CD14-positive monocyte (primary cell): ENCODE data around the gene RNU1-4. TPM values are rescaled to one million over a fixed set of nuclear protein-coding genes. Genes with fewer than 3 reads are reported as not detected.
"Not testable (repeated sequence)": the region's sequence is repeated elsewhere in the genome, so short reads cannot be mapped to it uniquely, and the experiment has no call there.

Source experiments
- DNase-seq, 3 donors: peaks; one replicate each; pipeline ENCODE4 v3.0.0-alpha.2; 2011 to 2022
- H2AFZ ChIP-seq: 2 replicates; pipeline ENCODE4 v1.6.0; 2012; ENCODE audit warnings: mild to moderate bottlenecking, low read depth, low read length, inconsistent platforms; ENCODE audit not compliant: insufficient read depth, poor library complexity, severe bottlenecking
- H3K27ac ChIP-seq, 2 donors: 1 replicate in 1 of 2; 2 replicates in 1 of 2; pipeline ENCODE4 v1.5.1; 2012 to 2013; ENCODE audit warnings: low read length in 2 of 2, control low read depth in 1 of 2, inconsistent platforms in 1 of 2, low read depth in 1 of 2, mild to moderate bottlenecking in 1 of 2
- H3K27me3 ChIP-seq, 2 donors: one replicate each; pipeline versions ENCODE4 v1.6.0 to v1.6.1; 2011 to 2013; ENCODE audit warnings: low read length in 2 of 2; ENCODE audit not compliant: control insufficient read depth in 2 of 2, insufficient read depth in 2 of 2
- H3K36me3 ChIP-seq, 2 donors: replicated peaks in 1 of 2; 1 replicate in 1 of 2; 2 replicates in 1 of 2; pipeline versions ENCODE4 v1.5.1 to v1.6.1; 2012 to 2013; ENCODE audit warnings: low read length in 2 of 2, control low read depth in 1 of 2, inconsistent platforms in 1 of 2, mild to moderate bottlenecking in 1 of 2; ENCODE audit not compliant: insufficient read depth in 2 of 2, control insufficient read depth in 1 of 2
- H3K4me1 ChIP-seq, 2 donors: 1 replicate in 1 of 2; 2 replicates in 1 of 2; pipeline versions ENCODE4 v1.5.1 to v1.6.1; 2012 to 2013; ENCODE audit warnings: low read length in 2 of 2, control low read depth in 1 of 2, inconsistent platforms in 1 of 2, mild to moderate bottlenecking in 1 of 2, moderate library complexity in 1 of 2; ENCODE audit not compliant: insufficient read depth in 2 of 2, control insufficient read depth in 1 of 2
- H3K4me2 ChIP-seq: replicated peaks from 2 replicates; pipeline ENCODE3; 2012; ENCODE audit warnings: low read length, moderate library complexity, mild to moderate bottlenecking; ENCODE audit not compliant: poor library complexity, severe bottlenecking; ENCODE audit errors: extremely low read depth
- H3K4me3 ChIP-seq, 3 experiments: fragments of 200-600 bp in 1 of 3; sonication (generic) in 1 of 3; replicated peaks in 1 of 3; 1 replicate in 2 of 3; 2 replicates in 1 of 3; pipeline ENCODE4 v1.5.1; 2011 to 2013; ENCODE audit warnings: low read length in 3 of 3, mild to moderate bottlenecking in 3 of 3, control low read depth in 2 of 3, low read depth in 2 of 3, inconsistent platforms in 1 of 3, moderate library complexity in 1 of 3
- H3K79me2 ChIP-seq: 2 replicates; pipeline ENCODE4 v1.6.0; 2012; ENCODE audit warnings: mild to moderate bottlenecking, control low read depth, inconsistent platforms, low read length, moderate library complexity; ENCODE audit not compliant: insufficient read depth
- H3K9ac ChIP-seq: 2 replicates; pipeline ENCODE4 v1.6.0; 2017; ENCODE audit warnings: low read length, mild to moderate bottlenecking; ENCODE audit not compliant: insufficient read depth, poor library complexity, severe bottlenecking
- H3K9me3 ChIP-seq, 2 donors: replicated peaks in 1 of 2; 1 replicate in 1 of 2; 2 replicates in 1 of 2; pipeline versions ENCODE4 v1.5.1 to v1.6.1; 2012 to 2013; ENCODE audit warnings: low read length in 2 of 2, control low read depth in 1 of 2; ENCODE audit not compliant: control insufficient read depth in 1 of 2, insufficient read depth in 1 of 2
- H4K20me1 ChIP-seq: 2 replicates; pipeline ENCODE4 v1.6.0; 2012; ENCODE audit warnings: mild to moderate bottlenecking, low read length, control low read depth, moderate library complexity; ENCODE audit not compliant: insufficient read depth
- H3K27ac Mint-ChIP-seq, 7 donors: one replicate each; pipeline ENCODE4 v1.8.0; 2020; ENCODE audit warnings: mild to moderate bottlenecking in 7 of 7, mixed read lengths in 7 of 7, moderate library complexity in 6 of 7, inconsistent platforms in 2 of 7
- H3K27me3 Mint-ChIP-seq, 3 donors: one replicate each; pipeline ENCODE4 v1.8.0; 2021 to 2022; ENCODE audit warnings: low read depth in 3 of 3, mild to moderate bottlenecking in 3 of 3, mixed read lengths in 3 of 3, moderate library complexity in 3 of 3, inconsistent platforms in 1 of 3
- H3K36me3 Mint-ChIP-seq, 2 donors: one replicate each; pipeline ENCODE4 v1.8.0; 2020; ENCODE audit warnings: mixed read lengths in 2 of 2, inconsistent platforms in 1 of 2, mild to moderate bottlenecking in 1 of 2
- H3K4me1 Mint-ChIP-seq: one replicate; pipeline ENCODE4 v1.8.0; 2020; ENCODE audit warnings: mild to moderate bottlenecking, mixed read lengths
- H3K4me3 Mint-ChIP-seq, 2 donors: one replicate each; pipeline ENCODE4 v1.8.0; 2020; ENCODE audit warnings: mild to moderate bottlenecking in 2 of 2, mixed read lengths in 2 of 2, moderate library complexity in 1 of 2
- H3K9me3 Mint-ChIP-seq, 7 donors: one replicate each; pipeline ENCODE4 v1.8.0; 2020 to 2022; ENCODE audit warnings: mixed read lengths in 7 of 7, mild to moderate bottlenecking in 6 of 7, moderate library complexity in 6 of 7, inconsistent platforms in 2 of 7
- WGBS: methylation state at CpG from one replicate; pipeline ENCODE4 v1.1.5; 2013; ENCODE audit warnings: missing lambda C conversion rate; ENCODE audit not compliant: insufficient coverage; 5-methylcytosine and 5-hydroxymethylcytosine counted together
- intact Hi-C, 2 donors: fragments of 100-400 bp; cut with micrococcal nuclease; formaldehyde crosslinking; loops; one replicate each; pipeline versions ENCODE4 v1.15.0 to v1.15.1; 2023
- polyA plus RNA-seq, 3 donors: library from polyadenylated mRNA; depleted of rRNA in 1 of 3; unstranded in 2 of 3; stranded (reverse) in 1 of 3; fragments of 300-500 nt in 2 of 3; fragments of >200 nt in 1 of 3; fragmentation: Illumina TruSeq in 2 of 3; gene quantifications; 1 replicate in 2 of 3; 2 replicates in 1 of 3; pipeline ENCODE4 v1.2.3, GENCODE V29; 2012 to 2021
- TF ChIP-seq, protein P1 (sequence below): fragments of 200-600 bp; IDR thresholded peaks from one replicate; pipeline ENCODE4 v1.8.0; 2022; ENCODE audit warnings: antibody characterized with exemption, mild to moderate bottlenecking

The RNU1-4 gene
- polyA plus RNA-seq, 3 donors = not detected

DNA sequence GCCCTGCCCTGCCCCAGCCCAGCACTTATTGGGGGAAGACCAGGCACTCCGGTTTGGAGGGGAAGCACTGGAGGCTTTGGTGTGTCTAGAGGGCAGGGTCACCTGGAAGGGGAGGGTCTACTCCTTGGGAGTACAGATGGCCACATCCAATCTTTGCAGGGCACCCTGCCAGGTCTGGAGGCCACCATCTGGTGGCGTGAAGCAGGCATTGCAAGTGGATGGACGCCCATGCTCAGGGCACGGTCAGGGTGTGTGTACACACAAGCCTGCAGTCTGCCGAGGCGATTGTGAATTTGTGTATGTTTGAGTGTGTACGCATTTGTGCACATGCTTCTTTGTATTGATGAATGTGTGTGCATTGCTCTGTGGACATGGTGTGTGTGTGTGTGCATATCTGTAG is 37.2 kb upstream of the RNU1-4 start:
- DNase-seq, H3K36me3 ChIP-seq, H3K27me3 ChIP-seq, H3K4me2 ChIP-seq, H3K36me3 Mint-ChIP-seq, H3K4me1 Mint-ChIP-seq, H4K20me1 ChIP-seq, H2AFZ ChIP-seq, H3K27ac Mint-ChIP-seq, H3K9ac ChIP-seq, H3K4me3 Mint-ChIP-seq, intact Hi-C loops, H3K79me2 ChIP-seq, H3K27me3 Mint-ChIP-seq, H3K9me3 ChIP-seq, H3K4me1 ChIP-seq, H3K4me3 ChIP-seq, H3K27ac ChIP-seq, H3K9me3 Mint-ChIP-seq: not testable (repeated sequence)
- TF ChIP-seq, protein P1, sequence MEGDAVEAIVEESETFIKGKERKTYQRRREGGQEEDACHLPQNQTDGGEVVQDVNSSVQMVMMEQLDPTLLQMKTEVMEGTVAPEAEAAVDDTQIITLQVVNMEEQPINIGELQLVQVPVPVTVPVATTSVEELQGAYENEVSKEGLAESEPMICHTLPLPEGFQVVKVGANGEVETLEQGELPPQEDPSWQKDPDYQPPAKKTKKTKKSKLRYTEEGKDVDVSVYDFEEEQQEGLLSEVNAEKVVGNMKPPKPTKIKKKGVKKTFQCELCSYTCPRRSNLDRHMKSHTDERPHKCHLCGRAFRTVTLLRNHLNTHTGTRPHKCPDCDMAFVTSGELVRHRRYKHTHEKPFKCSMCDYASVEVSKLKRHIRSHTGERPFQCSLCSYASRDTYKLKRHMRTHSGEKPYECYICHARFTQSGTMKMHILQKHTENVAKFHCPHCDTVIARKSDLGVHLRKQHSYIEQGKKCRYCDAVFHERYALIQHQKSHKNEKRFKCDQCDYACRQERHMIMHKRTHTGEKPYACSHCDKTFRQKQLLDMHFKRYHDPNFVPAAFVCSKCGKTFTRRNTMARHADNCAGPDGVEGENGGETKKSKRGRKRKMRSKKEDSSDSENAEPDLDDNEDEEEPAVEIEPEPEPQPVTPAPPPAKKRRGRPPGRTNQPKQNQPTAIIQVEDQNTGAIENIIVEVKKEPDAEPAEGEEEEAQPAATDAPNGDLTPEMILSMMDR = peak; percentile 26
- WGBS = no CpG with 5 or more reads among the region's 7 CpGs

DNA sequence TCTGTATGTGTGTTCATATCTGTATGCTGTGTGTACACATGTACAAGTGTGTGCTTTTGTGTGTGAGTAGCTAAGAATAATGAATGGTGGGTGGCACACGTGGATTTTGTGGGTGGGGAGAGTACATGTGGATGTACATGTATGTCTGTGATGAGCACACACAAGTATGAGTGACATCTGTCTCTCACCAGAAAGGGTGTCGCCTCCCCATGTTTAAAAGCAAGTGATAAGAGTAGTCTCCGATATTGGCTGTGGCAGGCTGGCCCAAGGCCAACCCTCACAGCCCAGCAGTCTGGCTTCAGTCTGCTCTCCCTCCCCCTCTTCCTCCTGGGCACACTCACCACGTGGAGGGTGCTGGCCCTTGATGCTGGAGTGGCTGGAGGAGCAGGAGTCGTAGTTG is 36.7 kb upstream of the RNU1-4 start:
- H3K9me3 ChIP-seq, H3K9ac ChIP-seq, H3K27me3 ChIP-seq, DNase-seq, H3K4me1 ChIP-seq, H2AFZ ChIP-seq, H3K27ac ChIP-seq, H3K4me2 ChIP-seq, H3K27ac Mint-ChIP-seq, H3K4me3 ChIP-seq, H4K20me1 ChIP-seq, H3K36me3 ChIP-seq, H3K79me2 ChIP-seq, H3K9me3 Mint-ChIP-seq, intact Hi-C loops, H3K36me3 Mint-ChIP-seq, H3K4me1 Mint-ChIP-seq, H3K27me3 Mint-ChIP-seq, H3K4me3 Mint-ChIP-seq: not testable (repeated sequence)
- no CpG with 5 or more reads among the region's 5 CpGs for WGBS

DNA sequence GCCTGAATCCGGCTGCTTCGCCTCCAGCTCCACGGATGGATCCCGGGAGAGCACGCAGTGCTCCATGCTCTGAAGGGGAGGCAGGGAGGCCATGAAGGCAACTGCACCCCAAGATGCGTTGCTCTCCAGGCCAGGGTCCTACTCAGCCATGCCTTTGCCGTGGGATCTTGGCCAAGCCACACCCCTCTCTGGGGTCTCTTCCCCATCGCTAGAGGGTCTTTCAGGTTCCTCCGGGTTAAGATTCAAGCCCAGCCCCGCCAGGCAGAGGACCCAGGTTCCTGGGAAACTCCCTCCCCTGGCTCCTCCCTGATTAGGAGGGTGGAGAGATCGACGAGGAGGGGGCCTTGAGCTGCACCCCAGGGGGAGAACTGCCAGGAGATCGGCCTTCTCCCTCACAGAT is 36.2 kb upstream of the RNU1-4 start:
- H3K27me3 Mint-ChIP-seq, H3K9me3 Mint-ChIP-seq, H3K27ac ChIP-seq, intact Hi-C loops, H4K20me1 ChIP-seq, H3K79me2 ChIP-seq, H3K4me3 Mint-ChIP-seq, H3K9me3 ChIP-seq, H3K4me2 ChIP-seq, H3K27ac Mint-ChIP-seq, H2AFZ ChIP-seq, H3K4me1 ChIP-seq, H3K36me3 Mint-ChIP-seq, H3K9ac ChIP-seq, H3K36me3 ChIP-seq, H3K4me1 Mint-ChIP-seq, H3K27me3 ChIP-seq, H3K4me3 ChIP-seq, DNase-seq: not testable (repeated sequence)
- no CpG with 5 or more reads among the region's 13 CpGs for WGBS

DNA sequence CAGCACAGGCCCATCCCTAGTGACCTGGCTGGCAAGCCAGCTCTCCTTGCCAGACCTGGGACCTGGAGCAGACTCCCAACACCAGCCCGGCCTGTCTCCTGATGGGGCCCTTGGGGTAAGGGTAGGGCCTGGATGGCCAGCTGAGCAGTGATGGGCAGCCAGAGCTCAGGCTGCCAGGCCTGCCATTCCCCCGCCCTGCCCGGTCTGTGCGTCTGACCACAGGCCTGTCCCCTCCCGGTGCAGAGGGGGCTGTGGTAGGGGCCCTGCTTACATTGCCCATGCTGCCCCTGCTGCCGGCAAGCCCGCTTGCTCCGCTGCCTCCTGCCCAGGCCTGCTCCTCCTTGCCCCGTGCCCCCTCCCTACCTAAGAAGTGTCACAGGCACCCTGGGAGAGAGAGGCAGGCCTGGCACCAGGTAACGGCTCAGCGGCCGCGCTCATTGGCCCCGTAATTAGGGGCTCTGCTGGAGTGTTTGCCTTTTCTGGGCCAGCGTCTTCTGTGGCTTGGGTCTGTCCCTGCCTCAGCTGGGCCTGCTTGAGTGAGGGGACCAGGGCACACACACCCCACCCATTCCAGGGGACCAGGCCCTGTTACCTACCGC is 35.7 kb upstream of the RNU1-4 start:
- H3K4me3 ChIP-seq, H3K27me3 ChIP-seq, H3K4me3 Mint-ChIP-seq, H3K36me3 Mint-ChIP-seq, H3K9me3 Mint-ChIP-seq, H3K79me2 ChIP-seq, H3K4me1 Mint-ChIP-seq, H3K9ac ChIP-seq, H3K36me3 ChIP-seq, H3K27ac ChIP-seq, H3K27me3 Mint-ChIP-seq, H3K4me1 ChIP-seq, H2AFZ ChIP-seq, H3K4me2 ChIP-seq, H3K27ac Mint-ChIP-seq, intact Hi-C loops, DNase-seq, H3K9me3 ChIP-seq, H4K20me1 ChIP-seq: not testable (repeated sequence)
- 100% methylated on average over 1 of the region's 16 CpGs for WGBS
